HG03103 (cell line): Measurements from ENCODE around the gene TMEM59L.

Experiments
- ATAC-seq: cut with Tn5 transposase; IDR thresholded peaks from one replicate; pipeline ENCODE4 v1.9.1; 2021; ENCODE audit warnings: low read depth; ENCODE audit not compliant: unreplicated experiment

TMEM59L gene

DNA sequence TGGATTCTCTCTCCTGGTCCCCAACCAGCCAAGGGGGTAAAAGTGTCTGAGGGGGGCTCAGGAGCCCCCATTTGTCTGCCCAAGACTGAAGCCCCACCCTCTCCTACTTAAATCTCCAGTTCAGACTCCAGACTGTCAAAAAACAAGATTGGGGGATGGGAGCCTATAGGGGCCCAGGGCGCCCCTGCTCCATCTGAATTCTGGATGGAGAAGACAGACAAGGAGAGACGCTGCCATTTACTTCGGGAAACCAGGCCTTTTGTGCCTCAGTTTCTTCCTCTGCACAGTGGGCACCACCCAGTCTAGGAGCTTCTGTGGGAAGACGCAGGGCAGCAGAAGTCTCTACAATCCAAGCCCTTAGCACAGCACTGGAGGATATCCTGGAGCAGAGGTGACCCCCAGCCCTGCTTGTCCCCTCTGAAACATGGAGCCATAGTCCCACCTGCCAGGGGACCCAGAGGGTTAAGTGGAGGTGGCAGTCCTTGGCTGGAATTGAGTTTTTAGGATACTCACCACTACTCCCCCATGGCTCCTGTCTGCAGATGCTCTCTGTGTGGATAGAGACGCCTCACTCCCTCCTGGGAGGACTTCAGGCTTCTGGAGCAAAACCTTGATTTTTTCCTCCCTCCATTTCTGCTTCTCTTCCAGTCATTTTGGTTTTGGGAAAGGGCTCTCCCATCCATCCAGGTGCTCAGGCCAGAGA, 4.4 kb upstream of the TMEM59L start:
- no peak for ATAC-seq

DNA sequence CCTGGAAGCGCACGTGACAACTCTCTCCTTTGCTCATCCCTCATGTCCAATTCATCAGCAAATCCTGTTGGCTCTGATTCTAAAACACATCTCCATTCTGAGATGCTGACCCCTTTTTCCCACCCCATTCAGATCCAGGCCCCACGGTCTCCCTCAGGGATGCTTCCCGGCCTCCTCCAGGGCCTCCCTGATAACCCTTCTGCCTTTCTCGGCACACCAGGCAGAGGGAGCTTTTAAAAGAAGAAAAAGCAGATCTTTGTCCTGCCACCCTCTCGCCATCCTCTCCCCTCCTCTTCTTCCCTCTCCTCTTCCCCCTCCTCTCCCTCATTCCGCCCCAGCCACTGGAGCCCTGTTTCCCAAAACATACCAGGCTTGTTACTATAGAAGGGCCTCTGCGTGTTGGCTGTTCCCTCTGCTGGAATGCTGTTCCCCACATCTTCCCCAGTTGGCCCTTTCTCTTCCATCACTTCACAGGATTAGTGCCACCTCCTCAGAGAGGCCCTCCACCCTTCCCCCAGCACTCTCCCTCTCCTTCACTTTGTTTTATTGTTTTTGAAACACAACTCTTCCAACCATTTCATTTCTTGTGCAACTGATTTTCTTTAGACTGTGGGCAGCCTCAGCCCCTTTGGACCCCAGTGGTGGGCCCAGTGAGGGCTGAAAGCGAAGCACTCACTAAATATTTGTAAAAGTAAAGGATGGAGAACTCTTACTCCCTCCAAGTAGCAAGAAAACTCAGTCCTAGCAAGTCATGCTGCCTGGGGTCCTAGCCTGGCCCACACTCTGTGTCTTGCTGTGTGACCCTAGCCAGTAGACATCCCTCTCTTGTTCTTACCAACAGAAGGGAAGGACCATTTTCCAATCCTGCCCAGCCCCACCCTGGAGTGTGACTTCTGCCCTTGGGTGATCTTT, 3.6 kb upstream of the TMEM59L start:
- ATAC-seq = no peak

DNA sequence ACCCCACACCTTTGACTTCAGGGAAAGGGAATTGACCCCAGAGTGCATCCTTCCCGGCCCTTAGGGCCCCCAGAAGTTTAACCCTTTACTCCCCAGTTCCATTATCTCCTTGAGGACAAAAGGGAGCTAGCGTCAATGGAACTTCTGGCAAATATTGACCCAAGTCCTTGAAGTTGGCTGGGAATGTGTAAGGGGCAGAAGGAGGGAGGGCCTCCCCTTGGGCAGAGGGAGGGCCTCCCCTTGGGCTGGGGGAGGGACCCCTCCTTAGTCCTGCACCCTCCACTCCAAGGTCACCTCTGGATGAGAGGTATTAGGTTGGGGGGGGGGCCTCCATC, 3.0 kb upstream of the TMEM59L start:
- no peak for ATAC-seq

DNA sequence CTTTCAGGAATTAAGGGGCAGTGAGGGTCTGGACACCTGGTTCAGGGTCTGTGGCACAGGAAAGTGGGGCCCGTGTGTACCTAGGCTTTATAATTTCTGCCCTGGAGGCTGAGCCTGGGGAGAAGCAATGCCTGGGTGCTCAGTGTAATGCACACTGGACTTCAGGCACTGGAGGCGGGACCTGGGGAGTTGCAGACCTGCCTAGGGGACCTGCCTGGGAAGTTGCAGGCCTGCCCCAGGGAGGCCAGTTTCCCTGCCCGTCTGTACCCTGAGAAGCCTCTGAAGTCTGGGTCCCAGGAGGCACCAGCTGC, 2.5 kb upstream of the TMEM59L start:
- ATAC-seq = no peak

DNA sequence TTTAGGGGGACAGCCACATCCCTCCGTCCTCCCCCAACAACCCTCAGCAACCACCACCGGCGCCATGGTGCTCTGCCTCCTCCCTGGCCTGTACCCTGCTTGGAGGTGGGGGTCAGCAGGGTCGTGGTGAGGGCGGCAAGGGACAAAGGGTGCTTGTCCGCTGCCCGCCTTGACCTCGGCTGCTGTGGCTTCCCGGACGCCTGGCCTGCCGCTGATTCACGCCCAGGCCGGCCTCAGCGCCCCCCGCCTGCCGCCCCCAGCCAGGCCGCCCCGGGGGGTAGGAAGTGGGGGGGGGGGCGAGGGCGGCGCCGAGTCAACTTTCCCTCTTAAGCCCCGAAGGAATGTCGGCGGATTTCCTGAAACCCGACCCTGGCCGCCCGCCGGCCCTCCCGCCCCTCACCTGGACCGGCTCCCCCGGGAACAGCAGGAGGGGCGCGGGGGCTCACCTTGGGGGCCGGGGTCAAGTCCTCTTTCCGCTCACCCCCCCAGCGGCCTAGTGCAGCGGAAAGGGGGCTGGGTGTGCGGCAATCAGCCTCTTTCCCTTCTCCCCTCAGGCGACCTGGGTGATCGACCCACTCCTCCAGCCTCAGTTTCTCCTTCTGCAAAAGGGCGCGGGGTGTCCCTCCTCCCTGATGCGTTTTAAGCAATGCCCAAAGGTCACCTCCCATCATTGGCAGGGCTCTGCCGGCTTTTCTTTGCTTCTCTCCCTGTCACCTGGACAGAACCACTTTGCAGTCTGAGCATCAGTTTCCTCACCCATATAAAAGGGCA, 1.9 kb upstream of the TMEM59L start:
- ATAC-seq = no peak

DNA sequence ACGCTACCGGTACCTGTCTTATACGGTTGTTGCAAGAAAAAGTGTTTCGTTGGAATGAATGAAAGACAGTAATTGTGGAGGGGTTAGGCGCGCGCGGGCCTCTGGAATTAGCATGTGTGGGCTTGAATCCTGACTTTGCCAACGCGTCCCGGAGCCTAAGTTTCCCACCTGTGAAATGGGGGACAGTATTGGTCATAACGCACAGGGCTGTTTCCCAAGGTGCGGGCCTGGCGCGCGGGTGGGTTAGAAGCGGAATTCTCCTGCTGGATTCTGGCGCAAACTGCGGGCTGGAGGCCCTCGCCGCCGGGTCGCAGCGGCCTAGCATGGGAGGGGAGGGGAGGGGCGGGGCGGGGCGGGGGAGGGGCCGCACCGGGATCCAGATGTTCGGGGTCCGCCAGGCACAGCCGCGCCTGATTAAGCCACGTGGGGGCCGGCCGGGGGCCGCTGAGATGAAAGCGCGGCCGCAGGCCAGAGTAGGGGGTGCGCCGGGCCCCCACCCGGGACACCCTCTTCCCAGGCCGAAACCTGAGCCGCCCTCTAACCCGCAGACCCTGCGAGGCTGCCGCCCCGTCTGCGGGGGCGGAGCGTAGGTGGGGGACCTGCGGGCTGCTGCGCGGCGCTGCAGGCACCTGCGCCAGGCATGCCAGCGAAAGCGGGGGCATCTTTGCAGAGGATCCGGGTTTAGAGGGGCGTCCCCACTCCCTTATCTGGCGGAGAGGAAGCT, 1.2 kb upstream of the TMEM59L start:
- no peak for ATAC-seq

DNA sequence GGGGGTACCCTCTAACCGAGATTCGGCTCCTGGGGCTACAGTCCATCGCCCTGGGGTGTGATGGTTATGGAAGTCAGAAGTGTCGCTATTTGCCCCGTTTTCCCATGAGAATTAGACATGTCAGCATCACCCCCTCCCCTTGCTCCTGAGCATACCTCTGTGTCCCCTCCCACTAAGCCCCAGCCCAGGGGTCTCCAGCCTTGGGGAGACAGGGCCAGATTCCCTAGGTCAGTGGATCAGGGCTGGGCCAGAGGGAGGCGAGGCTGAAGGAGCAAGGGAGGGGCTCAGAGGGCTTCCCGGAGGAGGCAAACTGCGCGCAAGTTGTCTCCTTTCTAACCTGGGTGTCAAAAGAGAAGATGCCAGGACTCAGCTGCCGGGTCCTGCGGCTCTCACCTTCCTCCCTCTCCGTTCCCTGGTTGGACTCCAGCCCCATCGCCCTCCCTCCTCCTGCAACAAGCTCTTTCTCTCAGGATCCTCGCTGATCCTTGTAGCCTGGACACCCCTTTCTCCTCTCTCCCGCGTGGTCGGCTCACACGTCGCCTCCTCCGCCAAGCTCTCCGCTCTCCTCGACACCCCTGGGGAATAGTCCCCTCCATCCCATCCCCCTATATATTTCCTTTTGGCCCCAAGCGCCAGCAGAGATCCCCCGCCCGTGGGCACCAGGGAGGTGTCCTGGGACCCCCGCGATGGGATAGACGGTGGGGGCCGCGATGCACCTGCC, 459 bp upstream of the TMEM59L start:
- no peak for ATAC-seq

DNA sequence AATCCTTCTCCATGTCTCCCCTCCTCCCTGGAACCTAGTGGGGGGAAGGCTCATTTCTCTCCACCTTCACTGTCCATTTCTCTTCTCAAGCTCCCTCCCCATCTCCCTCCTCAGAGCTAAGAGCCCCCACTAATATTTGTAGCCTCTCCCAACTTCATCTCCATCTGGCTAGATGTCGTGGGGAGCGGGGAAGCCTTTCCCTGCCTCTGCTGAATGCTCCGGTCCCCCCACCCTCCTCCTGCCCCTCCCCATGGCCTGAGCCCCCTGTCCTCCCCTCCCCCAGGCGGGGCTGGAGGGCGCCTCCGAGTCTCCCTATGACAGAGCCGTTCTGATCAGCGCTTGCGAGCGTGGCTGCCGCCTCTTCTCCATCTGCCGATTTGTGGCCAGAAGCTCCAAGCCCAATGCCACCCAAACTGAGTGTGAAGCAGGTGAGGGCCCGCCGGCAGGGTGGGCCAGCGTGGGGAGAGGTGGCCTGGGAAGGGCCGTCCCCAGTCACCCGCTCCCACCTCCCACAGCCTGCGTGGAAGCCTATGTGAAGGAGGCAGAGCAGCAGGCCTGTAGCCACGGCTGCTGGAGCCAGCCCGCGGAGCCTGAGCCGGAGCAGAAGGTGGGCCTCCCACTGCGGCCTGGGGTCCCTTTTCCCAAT, 1.0 kb downstream of the TMEM59L start:
- no peak for ATAC-seq

DNA sequence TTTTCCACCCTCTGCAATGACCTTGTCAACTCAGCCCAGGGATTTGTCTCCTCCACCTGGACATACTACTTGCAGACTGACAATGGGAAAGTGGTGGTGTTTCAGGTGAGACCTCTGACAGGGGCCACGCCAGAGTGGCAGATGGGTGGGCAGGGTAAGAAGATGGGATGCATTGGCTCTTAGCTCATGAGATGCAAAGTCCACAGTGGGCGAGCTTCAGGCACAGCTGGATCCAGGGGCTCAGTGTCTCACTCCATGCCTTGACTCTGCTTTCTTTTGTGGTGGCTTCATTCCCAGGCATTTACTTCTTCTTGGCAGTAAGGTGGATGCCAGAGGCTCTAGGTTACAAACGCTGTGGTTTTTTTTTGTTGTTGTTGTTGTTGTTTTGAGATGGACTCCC, 3.4 kb downstream of the TMEM59L start:
- no peak for ATAC-seq

DNA sequence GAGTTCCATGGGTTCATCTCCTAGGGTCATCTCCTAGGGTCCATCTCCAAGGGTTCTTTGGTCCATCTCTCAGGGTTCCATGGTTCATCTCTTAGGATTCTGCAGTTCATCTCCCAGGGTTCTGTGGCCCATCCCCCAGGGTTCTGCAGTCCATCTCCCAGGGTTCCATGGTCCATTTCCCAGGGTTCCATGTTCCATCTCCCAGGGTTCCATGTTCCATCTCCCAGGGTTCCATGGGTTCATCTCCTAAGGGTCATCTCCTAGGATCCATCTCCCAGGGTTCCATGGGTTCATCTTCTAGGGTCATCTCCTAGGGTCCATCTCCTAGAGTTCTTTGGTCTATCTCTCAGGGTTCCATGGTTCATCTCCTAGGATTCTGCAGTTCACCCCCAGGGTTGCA, 4.9 kb downstream of the TMEM59L start:
- no peak for ATAC-seq

DNA sequence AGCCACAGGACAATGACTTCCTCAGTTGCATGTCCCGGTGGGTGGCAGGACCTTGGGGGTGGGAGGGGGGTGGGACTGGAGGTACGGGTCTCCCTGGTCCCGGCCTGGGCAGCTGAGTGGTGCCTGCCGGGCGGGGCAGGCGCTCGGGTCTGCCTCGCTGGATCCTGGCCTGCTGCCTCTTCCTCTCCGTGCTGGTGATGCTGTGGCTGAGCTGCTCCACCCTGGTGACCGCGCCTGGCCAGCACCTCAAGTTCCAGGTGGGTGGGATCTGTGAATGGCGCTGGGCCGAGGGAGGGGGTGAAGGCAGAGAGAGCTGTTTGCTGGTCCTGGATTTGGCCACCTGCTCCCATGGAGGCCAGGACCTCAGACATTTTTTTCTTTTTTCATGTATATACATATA, 5.6 kb downstream of the TMEM59L start:
- no peak for ATAC-seq

DNA sequence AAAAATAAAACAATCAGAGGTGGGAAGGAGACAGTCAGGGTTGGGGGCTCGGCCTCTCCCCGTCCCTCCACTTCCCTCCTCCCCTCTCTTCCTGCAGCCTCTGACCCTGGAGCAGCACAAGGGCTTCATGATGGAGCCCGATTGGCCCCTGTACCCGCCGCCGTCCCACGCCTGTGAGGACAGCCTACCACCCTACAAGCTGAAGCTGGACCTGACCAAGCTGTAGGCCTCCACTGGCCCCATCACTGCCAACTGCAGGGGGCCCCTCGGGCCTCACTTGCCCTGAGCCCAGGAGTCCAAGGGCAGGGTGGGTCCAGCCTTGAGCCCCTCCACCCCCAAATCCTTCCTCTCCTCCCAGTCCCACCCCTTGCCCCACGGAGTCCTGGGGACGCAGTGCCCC, 7.6 kb downstream of the TMEM59L start:
- no peak for ATAC-seq

DNA sequence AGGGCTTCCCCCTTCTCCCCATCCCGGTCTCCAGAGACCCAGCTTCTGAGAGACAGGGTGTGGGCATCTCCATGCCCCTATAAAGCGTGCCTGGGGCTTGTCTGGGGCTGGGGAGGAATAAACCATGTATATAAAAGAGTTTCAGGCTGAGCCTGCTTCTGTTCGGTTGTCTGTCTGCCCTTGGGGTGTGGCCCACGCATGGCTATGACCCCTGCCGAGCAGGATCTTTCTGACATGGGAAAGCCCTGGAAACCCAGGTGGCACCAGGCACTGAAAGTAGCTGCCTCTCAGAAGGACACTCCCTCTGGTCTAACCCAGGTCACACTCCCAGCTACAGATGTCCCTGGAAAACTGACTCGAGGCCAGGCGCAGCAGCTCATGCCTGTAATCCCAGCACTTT, 8.2 kb downstream of the TMEM59L start:
- no peak for ATAC-seq

DNA sequence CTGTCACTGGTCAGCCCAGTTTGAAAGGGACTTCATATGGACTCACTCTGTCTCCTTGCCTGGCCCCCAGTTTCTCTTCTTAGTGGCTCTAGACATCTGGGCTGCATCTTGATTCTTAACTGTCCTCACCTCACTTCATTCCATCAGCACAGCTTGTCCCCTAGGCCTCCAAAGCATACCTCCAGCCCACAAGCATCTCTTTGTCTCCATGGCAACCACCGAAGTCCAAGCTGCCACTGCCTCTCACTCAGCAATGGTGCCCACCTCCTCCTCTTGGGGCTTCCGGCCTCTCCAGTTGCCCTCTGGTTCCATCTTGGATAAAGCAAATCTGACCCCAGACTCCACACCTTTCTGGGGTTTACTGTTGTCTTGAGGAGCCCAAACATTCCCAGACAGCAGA, 14.2 kb downstream of the TMEM59L start:
- ATAC-seq = no peak

DNA sequence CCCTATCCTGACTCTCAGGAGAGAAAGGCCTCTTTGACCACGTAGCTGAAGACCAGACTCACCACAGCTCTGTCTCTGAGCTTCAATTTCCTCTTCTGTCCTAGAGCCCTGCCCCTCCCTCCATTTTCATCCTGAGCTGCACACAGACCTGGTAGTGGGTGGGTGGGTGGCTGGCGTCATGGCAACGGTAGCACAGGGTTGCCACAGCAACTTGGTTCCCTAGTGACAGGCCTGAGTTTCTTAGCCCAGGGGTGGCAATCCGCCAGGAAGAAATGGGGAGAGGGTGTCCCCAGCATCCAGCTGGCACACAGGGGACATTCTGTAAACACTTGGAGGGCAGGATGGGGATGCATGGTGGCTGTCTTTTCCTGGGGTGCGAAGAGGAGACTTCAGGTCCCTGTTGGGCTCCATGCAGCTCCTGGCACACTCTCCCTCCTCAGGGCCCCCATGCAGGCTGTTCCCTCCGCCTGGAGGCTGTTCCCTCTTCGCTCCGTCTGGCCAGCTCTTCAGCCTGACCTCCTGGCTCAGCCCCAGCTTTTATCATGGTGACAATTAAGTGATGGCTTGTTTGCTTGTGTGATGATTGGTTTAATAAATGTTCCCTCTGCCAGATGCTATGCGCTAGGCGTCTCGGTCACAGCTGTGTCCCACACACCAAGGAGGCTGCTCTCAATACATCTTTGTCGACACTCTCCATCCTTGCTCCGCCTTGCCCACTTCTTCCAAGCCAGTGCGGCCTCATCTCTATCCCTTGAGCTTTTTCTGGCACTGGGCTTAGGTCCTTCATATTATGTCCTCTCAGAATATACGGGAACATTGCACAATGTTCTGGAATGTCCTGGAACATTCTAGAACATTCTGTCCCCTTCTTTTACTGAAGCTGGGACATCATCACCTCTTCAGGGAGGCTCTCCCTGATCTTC, 16.8 kb downstream of the TMEM59L start:
- no peak for ATAC-seq

DNA sequence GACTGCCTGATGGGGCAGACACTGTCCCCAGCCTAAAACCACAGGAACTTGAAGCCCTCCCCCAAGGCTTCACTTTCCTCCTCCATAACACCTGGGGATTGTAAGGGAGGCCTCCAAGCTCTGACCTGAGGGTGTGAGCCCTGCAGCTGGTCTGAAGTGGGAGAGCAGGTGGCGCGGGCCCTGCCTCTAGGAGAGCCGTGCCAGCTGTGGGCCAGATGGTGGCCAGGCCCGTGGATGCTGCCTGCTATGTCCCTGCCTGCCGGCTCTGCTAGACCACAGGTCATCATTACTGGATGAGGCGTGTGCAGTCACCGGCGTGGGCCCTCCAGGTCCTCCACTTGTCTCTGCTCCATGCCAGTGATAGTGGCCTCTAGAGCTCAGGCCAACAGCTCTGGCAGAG, 20.7 kb downstream of the TMEM59L start:
- no peak for ATAC-seq

DNA sequence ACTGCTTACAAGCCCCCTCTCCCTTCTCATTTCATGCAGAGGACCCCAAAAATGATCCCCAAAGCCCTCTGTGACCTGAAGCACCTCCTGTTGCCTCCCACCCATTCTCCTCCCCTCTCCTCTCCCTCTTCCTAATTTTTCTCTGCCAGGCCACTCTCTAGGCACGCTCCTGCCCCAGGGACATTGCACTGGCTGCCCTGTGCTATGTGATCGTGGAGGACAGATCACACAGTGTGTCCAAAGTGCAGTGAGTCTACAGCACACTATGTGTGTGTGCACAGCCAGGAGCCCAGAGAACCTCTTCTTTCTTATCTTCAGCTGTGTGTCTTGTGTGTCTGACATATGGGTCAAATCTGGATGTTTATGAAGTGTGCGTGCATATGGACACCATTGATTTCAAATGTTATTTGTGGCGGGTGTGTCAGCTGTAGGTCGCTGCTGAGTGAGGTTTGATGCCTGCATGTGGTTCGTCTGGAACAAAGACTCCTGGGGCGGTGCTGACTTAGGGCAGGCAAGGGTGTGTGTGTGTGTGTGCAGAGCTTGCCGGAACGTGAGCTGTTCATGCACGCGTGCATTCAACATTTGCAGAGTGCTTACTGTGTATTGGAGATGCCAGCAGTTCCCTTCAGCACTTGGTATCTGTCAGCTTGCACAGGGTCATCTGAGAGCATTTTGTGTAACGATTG, 22.1 kb downstream of the TMEM59L start:
- no peak for ATAC-seq

DNA sequence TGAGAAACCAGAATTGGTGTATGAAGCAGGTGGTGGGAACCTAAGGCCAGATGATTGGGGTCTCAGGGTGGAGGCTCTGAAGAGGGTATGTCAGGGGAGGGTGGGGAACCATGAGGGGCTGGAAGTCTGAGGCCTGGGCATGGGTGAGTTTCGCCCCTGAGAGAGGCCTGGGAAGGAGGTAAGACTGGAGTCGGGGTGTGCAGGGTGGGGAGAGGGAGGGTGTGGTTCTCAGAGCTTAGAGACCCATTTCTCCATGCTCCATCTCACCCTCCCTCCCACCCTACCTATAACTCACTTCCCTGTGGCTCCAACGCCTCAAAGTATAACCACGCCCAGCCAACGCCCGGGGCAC, 23.1 kb downstream of the TMEM59L start:
- ATAC-seq = no peak
